HEK293 (cell line): Measurements from ENCODE around the gene LANCL2.

Experiments used
- CTCF ChIA-PET: fragments of 350-600 bp; formaldehyde crosslinking; extraction: SDS; loops from one replicate; lab custom pipeline; 2021; ENCODE audit warnings: antibody characterized with exemption; lab: Yijun Ruan, JAX
- POLR2A ChIA-PET: fragments of 300-600 bp; formaldehyde crosslinking; extraction: SDS; loops from one replicate; lab custom pipeline; 2020; ENCODE audit warnings: antibody characterized with exemption, inconsistent platforms; lab: Yijun Ruan, JAX
- H3K27ac ChIP-seq: fragments of 200-500 bp; sonication (Bioruptor generic); 2 replicates; pipeline ENCODE4 v1.5.1; 2014; ENCODE audit warnings: low read depth, low read length, control low read depth, inconsistent platforms; ENCODE audit errors: extremely low read depth
- H3K36me3 ChIP-seq, 2 experiments: fragments of 200-500 bp in 1 of 2; sonication (Bioruptor generic) in 1 of 2; 1 replicate in 1 of 2; 2 replicates in 1 of 2; pipeline ENCODE4 v1.5.1; 2014 to 2017; ENCODE audit warnings: inconsistent platforms in 2 of 2, low read length in 2 of 2; ENCODE audit not compliant: control insufficient read depth in 2 of 2, insufficient read depth in 1 of 2
- H3K4me1 ChIP-seq: fragments of 200-500 bp; sonication (Bioruptor generic); 2 replicates; pipeline ENCODE4 v1.5.1; 2014; ENCODE audit warnings: mild to moderate bottlenecking, low read length, inconsistent platforms; ENCODE audit not compliant: control insufficient read depth, insufficient read depth
- H3K4me3 ChIP-seq: 2 replicates; pipeline ENCODE4 v1.5.1; 2011; ENCODE audit warnings: low read depth, mild to moderate bottlenecking, control low read depth, low read length, moderate library complexity
- H3K9me3 ChIP-seq: fragments of 200-500 bp; sonication (Bioruptor generic); 2 replicates; pipeline ENCODE4 v1.5.1; 2014; ENCODE audit warnings: low read depth, low read length, inconsistent platforms; ENCODE audit not compliant: control insufficient read depth, insufficient read depth
- SCRT2 ChIP-seq: fragments of 450-650 bp; formaldehyde crosslinking; IDR thresholded peaks from 2 replicates; pipeline ENCODE4 v1.5.1; 2016; ENCODE audit warnings: missing biosample characterization, missing genetic modification characterization
- SP7 ChIP-seq: fragments of 450-650 bp; formaldehyde crosslinking; IDR thresholded peaks from 2 replicates; pipeline ENCODE4 v1.5.1; 2016; ENCODE audit warnings: missing biosample characterization, missing genetic modification characterization
- ZEB2 ChIP-seq: fragments of 450-650 bp; formaldehyde crosslinking; IDR thresholded peaks from 2 replicates; pipeline ENCODE4 v1.5.1; 2016; ENCODE audit warnings: missing biosample characterization, missing genetic modification characterization
- ZNF146 ChIP-seq: fragments of 450-650 bp; formaldehyde crosslinking; IDR thresholded peaks from 2 replicates; pipeline ENCODE4 v1.5.1; 2016; ENCODE audit warnings: missing biosample characterization, missing genetic modification characterization
- ZNF169 ChIP-seq: fragments of 450-650 bp; formaldehyde crosslinking; IDR thresholded peaks from 2 replicates; pipeline ENCODE4 v1.5.1; 2016; ENCODE audit warnings: missing biosample characterization, missing genetic modification characterization
- ZNF292 ChIP-seq: fragments of 450-650 bp; formaldehyde crosslinking; IDR thresholded peaks from 2 replicates; pipeline ENCODE4 v1.5.1; 2016; ENCODE audit warnings: low read depth, missing biosample characterization, missing genetic modification characterization, borderline replicate concordance
- ZNF48 ChIP-seq: fragments of 450-650 bp; formaldehyde crosslinking; IDR thresholded peaks from 2 replicates; pipeline ENCODE4 v1.5.1; 2016; ENCODE audit warnings: missing biosample characterization, missing genetic modification characterization
- ZNF514 ChIP-seq: fragments of 450-650 bp; formaldehyde crosslinking; IDR thresholded peaks from 2 replicates; pipeline ENCODE4 v1.5.1; 2016; ENCODE audit warnings: missing biosample characterization, missing genetic modification characterization
- ZNF529 ChIP-seq: fragments of 450-650 bp; formaldehyde crosslinking; IDR thresholded peaks from 2 replicates; pipeline ENCODE4 v1.5.1; 2017; ENCODE audit warnings: missing genetic modification characterization, missing biosample characterization; ENCODE audit not compliant: insufficient replicate concordance
- ZNF560 ChIP-seq: fragments of 450-650 bp; formaldehyde crosslinking; IDR thresholded peaks from 2 replicates; pipeline ENCODE4 v1.5.1; 2017; ENCODE audit warnings: missing biosample characterization, missing genetic modification characterization, borderline replicate concordance
- ZNF621 ChIP-seq: fragments of 450-650 bp; formaldehyde crosslinking; IDR thresholded peaks from 2 replicates; pipeline ENCODE4 v1.5.1; 2017; ENCODE audit warnings: missing biosample characterization, missing genetic modification characterization
- ZNF626 ChIP-seq: fragments of 450-650 bp; sonication (Bioruptor Pico); formaldehyde crosslinking; IDR thresholded peaks from 2 replicates; pipeline ENCODE4 v1.5.1; 2018; ENCODE audit warnings: missing biosample characterization, missing genetic modification characterization, inconsistent platforms
- ZNF785 ChIP-seq: fragments of 450-650 bp; formaldehyde crosslinking; IDR thresholded peaks from 2 replicates; pipeline ENCODE4 v1.5.1; 2016; ENCODE audit warnings: missing biosample characterization, missing genetic modification characterization
- TF ChIP-seq, protein P1 (sequence below): fragments of 450-650 bp; formaldehyde crosslinking; IDR thresholded peaks from 2 replicates; pipeline ENCODE4 v1.5.1; 2017; ENCODE audit warnings: missing biosample characterization, missing genetic modification characterization
- TF ChIP-seq, protein P2 (sequence below): fragments of 450-650 bp; formaldehyde crosslinking; IDR thresholded peaks from 2 replicates; pipeline ENCODE4 v1.5.1; 2016; ENCODE audit warnings: missing biosample characterization, missing genetic modification characterization
- TF ChIP-seq, protein P3 (sequence below): fragments of 450-650 bp; formaldehyde crosslinking; IDR thresholded peaks from 2 replicates; pipeline ENCODE4 v1.5.1; 2016; ENCODE audit warnings: missing biosample characterization, missing genetic modification characterization
- TF ChIP-seq, protein P4 (sequence below): fragments of 450-650 bp; formaldehyde crosslinking; IDR thresholded peaks from 2 replicates; pipeline ENCODE4 v1.5.1; 2016; ENCODE audit warnings: missing biosample characterization, missing genetic modification characterization
- TF ChIP-seq, protein P5 (sequence below): fragments of 450-650 bp; formaldehyde crosslinking; IDR thresholded peaks from 2 replicates; pipeline ENCODE4 v1.5.1; 2016; ENCODE audit warnings: missing biosample characterization, missing genetic modification characterization

The LANCL2 gene

DNA sequence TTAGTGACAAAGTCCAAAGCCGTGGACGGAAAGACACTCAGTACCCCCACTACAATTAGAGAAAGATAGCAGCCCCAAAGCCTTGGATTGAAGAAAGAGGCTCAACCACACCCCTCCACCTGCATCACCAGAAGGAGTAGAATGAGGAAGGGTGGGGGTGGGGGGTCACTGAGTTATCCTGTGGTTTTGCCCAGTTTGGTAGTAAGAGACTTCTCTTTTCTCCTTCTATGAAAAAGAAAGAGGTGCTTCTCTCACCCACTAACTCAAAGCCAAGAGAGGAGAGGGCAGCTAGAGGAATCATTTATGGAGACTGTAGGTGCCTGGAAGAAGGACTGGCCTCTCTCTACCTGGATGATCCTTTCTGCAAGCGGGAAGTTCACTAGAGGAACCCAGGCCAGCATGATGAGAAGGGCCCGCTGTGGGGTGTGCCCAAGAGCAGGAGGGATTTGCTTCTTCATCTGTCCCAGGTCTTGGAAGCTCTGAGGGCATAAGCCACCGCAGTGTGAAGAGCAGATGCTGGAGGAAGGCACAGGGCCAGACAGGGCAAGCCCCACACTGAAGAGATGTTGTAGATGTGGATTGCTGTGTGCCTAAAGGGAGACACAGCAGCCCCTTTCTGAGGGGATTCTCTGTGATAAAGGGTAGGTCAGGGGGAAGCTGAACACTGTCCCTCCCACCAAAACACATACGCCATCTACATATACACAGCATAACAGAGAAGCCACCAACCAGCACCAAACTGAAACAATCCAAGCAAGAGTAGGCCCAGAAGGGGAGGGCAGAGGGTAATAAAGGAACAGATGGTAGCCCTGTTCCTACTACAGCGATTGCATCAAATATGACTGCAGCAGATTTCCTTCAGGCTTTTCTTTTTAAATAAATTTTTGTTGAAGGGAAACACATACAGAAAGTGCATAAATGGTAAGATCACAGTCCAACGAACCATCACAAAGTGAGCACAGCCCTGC is 25.8 kb upstream of the LANCL2 start (continued):
- TF ChIP-seq, protein P1, sequence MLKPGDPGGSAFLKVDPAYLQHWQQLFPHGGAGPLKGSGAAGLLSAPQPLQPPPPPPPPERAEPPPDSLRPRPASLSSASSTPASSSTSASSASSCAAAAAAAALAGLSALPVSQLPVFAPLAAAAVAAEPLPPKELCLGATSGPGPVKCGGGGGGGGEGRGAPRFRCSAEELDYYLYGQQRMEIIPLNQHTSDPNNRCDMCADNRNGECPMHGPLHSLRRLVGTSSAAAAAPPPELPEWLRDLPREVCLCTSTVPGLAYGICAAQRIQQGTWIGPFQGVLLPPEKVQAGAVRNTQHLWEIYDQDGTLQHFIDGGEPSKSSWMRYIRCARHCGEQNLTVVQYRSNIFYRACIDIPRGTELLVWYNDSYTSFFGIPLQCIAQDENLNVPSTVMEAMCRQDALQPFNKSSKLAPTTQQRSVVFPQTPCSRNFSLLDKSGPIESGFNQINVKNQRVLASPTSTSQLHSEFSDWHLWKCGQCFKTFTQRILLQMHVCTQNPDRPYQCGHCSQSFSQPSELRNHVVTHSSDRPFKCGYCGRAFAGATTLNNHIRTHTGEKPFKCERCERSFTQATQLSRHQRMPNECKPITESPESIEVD: no peak
- TF ChIP-seq, protein P2, sequence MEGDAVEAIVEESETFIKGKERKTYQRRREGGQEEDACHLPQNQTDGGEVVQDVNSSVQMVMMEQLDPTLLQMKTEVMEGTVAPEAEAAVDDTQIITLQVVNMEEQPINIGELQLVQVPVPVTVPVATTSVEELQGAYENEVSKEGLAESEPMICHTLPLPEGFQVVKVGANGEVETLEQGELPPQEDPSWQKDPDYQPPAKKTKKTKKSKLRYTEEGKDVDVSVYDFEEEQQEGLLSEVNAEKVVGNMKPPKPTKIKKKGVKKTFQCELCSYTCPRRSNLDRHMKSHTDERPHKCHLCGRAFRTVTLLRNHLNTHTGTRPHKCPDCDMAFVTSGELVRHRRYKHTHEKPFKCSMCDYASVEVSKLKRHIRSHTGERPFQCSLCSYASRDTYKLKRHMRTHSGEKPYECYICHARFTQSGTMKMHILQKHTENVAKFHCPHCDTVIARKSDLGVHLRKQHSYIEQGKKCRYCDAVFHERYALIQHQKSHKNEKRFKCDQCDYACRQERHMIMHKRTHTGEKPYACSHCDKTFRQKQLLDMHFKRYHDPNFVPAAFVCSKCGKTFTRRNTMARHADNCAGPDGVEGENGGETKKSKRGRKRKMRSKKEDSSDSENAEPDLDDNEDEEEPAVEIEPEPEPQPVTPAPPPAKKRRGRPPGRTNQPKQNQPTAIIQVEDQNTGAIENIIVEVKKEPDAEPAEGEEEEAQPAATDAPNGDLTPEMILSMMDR (tag by site-specific recombination): no peak
- TF ChIP-seq SP7 (tag by site-specific recombination): no peak
- TF ChIP-seq, all 188 proteins: peak for 0

DNA sequence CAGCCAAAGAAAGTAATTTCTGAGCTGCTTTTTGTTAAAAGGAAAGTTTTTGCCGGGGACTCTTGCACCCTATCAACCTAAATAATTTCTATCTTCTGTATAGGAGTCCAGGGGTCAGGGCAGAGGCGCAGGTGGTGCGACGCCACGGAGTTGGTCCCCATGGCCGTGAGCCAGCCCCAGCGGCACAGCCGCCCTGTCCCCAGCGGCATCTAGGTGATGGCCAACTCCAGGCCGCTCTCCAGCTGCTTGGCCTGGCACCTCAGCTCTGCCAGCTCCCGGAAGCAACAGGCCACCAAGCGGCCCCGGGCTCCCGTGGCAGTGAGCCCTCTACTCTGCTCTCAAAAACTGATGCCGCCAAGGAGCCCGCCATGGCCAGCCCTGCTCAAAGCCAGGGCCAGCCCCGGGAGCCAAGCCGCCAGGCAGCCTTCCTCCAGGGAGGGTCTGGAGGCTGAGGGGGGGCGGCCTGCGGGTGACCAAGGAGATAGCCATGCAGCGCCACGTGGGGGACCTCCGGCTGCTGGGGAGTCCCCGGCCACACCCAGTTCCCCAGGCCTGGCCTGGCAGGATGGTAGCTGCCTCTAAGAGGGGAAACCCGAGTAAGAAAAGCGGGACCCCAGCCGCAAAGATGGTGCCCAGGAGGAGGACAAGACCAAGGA is 22.8 kb upstream of the LANCL2 start:
- POLR2A ChIA-PET: no interaction called here
- Histone ChIP-seq H3K4me3 (no peak overlapping the region), H3K27ac (no peak overlapping the region), H3K36me3 (no peaks in the 10 kb centered on the region), H3K9me3 (no peaks in the 10 kb centered on the region), H3K4me1 (no peaks in the 10 kb centered on the region)
- TF ChIP-seq, protein P3, sequence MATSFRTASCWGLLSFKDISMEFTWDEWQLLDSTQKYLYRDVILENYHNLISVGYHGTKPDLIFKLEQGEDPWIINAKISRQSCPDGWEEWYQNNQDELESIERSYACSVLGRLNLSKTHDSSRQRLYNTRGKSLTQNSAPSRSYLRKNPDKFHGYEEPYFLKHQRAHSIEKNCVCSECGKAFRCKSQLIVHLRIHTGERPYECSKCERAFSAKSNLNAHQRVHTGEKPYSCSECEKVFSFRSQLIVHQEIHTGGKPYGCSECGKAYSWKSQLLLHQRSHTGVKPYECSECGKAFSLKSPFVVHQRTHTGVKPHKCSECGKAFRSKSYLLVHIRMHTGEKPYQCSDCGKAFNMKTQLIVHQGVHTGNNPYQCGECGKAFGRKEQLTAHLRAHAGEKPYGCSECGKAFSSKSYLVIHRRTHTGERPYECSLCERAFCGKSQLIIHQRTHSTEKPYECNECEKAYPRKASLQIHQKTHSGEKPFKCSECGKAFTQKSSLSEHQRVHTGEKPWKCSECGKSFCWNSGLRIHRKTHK (tag by site-specific recombination): no peak
- TF ChIP-seq ZNF560 (tag by site-specific recombination): no peak
- TF ChIP-seq ZNF292 (tag by site-specific recombination): no peak
- TF ChIP-seq, protein P4, sequence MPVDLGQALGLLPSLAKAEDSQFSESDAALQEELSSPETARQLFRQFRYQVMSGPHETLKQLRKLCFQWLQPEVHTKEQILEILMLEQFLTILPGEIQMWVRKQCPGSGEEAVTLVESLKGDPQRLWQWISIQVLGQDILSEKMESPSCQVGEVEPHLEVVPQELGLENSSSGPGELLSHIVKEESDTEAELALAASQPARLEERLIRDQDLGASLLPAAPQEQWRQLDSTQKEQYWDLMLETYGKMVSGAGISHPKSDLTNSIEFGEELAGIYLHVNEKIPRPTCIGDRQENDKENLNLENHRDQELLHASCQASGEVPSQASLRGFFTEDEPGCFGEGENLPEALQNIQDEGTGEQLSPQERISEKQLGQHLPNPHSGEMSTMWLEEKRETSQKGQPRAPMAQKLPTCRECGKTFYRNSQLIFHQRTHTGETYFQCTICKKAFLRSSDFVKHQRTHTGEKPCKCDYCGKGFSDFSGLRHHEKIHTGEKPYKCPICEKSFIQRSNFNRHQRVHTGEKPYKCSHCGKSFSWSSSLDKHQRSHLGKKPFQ (tag by site-specific recombination): no peak
- no peak for TF ChIP-seq ZNF529 (tag by site-specific recombination)
- no peak for TF ChIP-seq ZNF514
- TF ChIP-seq, protein P5, sequence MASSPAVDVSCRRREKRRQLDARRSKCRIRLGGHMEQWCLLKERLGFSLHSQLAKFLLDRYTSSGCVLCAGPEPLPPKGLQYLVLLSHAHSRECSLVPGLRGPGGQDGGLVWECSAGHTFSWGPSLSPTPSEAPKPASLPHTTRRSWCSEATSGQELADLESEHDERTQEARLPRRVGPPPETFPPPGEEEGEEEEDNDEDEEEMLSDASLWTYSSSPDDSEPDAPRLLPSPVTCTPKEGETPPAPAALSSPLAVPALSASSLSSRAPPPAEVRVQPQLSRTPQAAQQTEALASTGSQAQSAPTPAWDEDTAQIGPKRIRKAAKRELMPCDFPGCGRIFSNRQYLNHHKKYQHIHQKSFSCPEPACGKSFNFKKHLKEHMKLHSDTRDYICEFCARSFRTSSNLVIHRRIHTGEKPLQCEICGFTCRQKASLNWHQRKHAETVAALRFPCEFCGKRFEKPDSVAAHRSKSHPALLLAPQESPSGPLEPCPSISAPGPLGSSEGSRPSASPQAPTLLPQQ (tag by site-specific recombination): no peak
- TF ChIP-seq ZNF626 (tag by site-specific recombination): no peak
- no peak for TF ChIP-seq ZNF621 (tag by site-specific recombination)
- TF ChIP-seq ZEB2 (tag by site-specific recombination): no peak
- no peak for TF ChIP-seq ZNF146 (tag by site-specific recombination)
- no peak for TF ChIP-seq SCRT2 (tag by site-specific recombination)
- TF ChIP-seq ZNF785: no peak
- TF ChIP-seq ZNF169: no peak
- TF ChIP-seq ZNF48 (tag by site-specific recombination): no peak
- CTCF ChIA-PET: no interaction called here
